ENCODE results near the gene SPRING1.

Gene SPRING1

GRCh38 chr12:116707751-116708150 is 30.1 kb downstream of the SPRING1 start:
- no peak for DNase-seq

- DNase-seq: peak; percentile 74
Observed at GRCh38 chr12:116703214-116703795, 34.6 kb downstream of the SPRING1 start.

- no peak for DNase-seq
Observed at GRCh38 chr12:116701432-116701831, 36.4 kb downstream of the SPRING1 start.

- DNase-seq: no peak
Observed at GRCh38 chr12:116700066-116700465, 37.8 kb downstream of the SPRING1 start.

GRCh38 chr12:116698554-116699075 is 39.3 kb downstream of the SPRING1 start:
- no peak for DNase-seq

GRCh38 chr12:116698116-116698515 is 39.8 kb downstream of the SPRING1 start:
- DNase-seq: no peak

GRCh38 chr12:116697716-116698115 is 40.2 kb downstream of the SPRING1 start:
- no peak for DNase-seq

GRCh38 chr12:116697305-116697704 is 40.6 kb downstream of the SPRING1 start:
- DNase-seq: peak; percentile 36

- no peak for DNase-seq
Observed at GRCh38 chr12:116695464-116695725, 42.5 kb downstream of the SPRING1 start.

GRCh38 chr12:116694653-116695463 is 43.0 kb downstream of the SPRING1 start:
- no peak for DNase-seq

GRCh38 chr12:116693286-116694227 is 44.3 kb downstream of the SPRING1 start:
- DNase-seq: no peak

- DNase-seq: no peak
Observed at GRCh38 chr12:116692605-116693004, 45.3 kb downstream of the SPRING1 start.

GRCh38 chr12:116691636-116692035 is 46.2 kb downstream of the SPRING1 start:
- no peak for DNase-seq

GRCh38 chr12:116691205-116691604 is 46.7 kb downstream of the SPRING1 start:
- no peak for DNase-seq

GRCh38 chr12:116689979-116690744 is 47.7 kb downstream of the SPRING1 start:
- DNase-seq: no peak

- no peak for DNase-seq
Observed at GRCh38 chr12:116689521-116689920, 48.3 kb downstream of the SPRING1 start.
